MV-4-11 (cell line): ENCODE results near the gene A3GALT2.

Source experiments
- DNase-seq: peaks from one replicate; lab custom pipeline; 2025; lab: John Stamatoyannopoulos, UW

Gene A3GALT2

DNA sequence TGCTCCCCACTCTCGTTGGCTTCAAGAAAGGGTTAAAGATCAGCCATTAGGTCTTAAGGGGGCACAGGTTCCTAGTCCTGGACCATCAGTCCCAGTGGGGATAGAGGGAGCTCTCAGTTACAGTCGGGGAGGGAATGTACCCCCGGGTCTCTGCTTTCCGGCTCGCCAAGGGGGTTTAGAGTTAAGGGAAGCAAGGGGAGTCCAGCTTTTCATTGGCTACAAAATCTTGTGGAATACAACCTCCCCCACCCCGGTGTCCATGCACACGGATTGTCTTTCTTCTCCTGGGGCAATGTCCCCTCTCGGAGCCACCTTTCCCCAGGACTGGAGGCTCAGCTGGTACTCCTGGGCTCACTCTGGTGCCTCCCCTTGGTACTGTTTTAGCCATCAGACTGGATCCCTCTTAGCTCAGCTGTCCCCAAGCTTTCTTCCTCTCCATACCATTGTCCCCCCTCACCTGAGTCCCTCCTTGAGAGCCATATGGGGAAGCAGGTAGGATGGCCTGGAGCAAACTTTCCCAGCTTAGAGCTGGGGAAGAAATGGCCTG, at the start of gene A3GALT2:
TSS of gene A3GALT2 (minus strand) at position 480 of the 547 bp plus-strand sequence. CDS start at position 480, 0 bp downstream.
- DNase-seq = no peak

DNA sequence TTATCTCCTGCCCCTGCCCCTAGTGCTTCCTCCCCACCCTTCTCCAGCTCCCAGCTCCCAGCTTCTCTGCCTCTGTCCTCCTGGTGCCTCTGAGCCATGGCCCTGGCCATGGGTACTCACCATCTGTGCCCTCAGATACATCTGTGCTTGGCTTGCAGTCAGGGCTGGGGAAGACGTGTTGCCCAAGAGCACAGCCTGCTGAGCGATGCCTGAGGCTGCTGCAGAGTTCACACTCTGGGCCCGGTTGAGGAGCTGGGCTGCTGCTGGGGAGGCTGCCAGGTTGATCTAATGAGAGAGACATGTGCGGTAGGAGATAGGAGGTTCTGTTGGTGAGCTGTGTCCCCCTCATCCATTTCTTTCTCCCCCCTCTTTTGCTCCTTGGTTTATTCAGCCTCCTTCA, 49.4 kb upstream of the A3GALT2 start:
- DNase-seq = no peak

DNA sequence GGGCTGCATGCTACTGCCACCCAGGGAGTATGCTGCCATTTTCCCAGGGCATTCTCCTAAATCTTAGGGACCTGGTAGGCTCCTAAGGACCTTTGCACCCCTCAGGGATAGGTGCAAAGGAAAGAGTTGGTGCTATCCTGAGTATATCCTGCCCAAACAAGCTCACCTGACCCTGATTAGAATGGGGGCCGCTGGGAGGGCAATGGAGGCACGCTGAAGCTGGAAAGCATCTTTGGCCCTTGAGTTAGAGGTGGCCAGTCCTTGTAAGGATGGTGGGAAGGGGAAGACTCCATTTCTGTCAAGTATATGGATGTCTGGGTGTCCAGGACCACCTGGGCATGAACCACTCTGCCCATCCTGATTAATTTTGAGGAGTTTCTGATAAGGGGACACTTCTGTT, 48.9 kb upstream of the A3GALT2 start:
- no peak for DNase-seq

DNA sequence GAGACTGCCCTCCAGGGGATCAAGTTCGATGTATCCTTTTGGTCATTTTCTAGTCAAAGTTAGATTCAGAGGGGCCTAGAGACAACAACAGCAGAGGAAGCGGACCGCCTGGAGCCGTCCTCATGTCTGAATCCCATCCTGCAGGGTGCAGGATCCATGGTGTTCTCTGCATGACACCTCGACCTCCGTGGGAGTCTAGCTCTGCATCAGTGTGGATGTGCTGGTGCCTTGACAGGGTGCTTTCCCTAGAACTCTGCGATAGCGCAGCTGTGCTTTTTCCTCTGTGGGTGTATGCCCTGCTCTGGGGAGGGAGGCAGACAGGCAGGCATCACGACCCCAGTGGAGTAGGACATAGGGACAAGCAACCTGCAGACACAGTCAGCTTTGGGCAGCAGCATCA, 48.2 kb upstream of the A3GALT2 start:
- DNase-seq = no peak

DNA sequence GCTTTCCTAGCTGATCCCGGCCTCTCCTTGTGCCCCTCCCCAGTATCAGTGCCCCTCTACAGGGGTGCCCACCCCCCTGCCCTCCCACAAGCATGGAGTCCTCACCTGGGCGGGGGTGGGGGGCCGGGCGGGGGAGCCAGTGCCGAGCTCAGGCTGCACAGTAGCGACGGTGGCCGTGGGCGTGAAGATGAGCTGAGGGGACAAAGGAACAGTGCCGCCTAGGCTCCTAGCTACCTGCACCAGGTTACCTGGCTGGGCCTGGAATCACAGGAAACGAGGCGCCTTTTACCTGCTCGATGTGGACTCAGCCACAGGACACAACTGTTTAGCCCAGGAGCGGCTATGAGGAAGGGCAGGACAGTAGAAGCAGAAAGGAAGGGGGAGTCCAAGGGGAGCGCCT, 47.5 kb upstream of the A3GALT2 start:
- no peak for DNase-seq

DNA sequence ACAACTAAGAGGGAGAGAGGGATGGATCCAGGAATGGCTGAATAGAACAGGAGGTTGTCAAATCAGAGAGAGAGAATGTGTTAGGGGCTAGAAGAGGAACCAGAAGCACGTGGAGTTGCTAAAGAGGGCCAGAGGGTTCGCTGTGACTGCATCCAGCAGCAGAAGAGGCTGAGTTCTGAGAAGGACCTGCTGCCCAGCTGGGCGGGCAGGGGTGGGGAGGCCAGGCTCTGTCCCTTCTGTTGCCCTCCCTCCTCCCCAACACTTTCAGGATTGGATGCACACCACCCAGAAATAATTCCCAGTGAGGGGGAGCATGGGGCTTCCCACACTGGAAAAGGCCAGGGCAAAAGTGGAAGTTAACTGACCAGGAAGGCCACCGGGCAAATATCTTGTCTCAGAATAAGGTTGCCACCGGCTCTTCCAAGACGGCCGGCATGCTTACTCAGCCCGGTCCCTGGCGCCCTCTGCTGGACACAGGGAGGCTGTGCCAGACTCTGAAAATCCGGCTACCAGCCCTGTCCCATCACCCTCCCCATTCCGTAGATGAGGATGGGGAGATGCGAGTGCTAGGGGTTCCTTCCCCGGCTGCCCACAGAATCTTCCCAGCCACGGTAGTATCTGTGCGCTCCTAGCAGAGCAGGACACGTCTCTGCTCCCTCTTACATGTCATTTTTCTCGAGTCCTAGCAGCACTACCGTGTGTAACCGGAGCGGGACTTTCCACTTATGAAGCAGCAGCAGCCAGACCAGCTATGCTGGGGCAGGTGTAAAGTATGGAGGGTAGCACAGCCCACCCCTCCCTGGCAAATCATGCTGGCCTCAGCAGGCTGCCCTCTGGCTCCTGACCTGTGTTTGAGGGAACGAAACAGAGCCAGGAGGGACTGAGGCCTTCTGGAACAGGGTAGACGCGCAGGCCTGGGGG, 46.8 kb upstream of the A3GALT2 start:
- DNase-seq = peak; percentile 60

DNA sequence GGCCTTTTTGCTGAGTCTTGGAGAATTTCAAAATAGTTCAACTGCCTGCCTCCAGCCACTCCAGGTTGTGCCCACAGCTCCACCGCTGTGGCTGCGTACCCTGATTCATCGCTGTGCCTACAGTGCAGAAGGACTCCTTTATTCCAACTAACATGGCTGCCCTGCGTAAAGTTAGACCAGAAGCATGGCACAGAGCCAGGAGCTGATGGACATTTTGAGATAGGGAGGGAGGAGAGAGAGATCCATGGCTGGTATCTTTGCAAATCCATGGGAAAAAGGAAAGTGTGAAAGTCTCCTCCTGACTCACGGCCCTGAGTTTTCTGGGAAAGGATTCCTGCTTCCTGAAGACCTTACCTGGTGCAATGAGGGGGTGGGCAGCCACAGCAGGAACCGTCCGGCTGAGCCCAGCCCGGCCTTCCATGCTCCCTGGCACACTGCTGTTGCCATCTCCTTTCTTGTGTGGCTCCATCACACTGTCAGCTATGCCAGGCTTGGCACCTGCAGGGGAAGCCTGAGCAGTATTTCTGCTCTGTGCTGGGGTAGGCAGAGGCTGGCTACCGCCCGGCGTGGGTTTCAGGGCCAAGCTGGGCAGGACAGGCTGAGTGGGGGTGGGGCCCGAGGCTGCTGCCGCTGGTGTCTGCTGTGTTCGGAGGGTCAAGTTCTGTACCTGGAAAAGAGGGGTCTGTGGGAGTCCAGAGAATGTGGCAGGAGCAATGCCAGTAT, 46.0 kb upstream of the A3GALT2 start:
- DNase-seq = no peak

DNA sequence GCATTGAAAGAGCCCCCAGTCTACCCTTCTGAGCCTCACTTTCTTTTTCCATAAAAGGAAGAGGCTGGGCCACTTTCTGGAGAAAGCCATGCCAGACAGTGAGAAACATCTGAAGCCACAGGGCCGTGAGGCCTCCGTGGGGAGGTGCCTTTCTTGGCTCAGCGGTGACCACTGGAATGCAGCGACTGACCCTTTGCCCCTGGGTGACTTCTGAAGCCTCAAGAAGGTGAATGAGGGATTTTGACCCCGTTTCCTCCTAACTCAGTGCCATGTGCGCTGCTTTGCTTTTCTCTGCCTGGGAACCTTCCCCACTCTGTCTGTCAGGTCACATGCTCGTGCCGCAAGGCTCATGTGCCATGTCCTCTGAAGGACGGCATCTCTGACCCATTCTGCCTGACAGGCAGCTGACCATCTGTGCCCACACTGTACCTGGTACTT, 44.7 kb upstream of the A3GALT2 start:
- DNase-seq = peak; percentile 31

DNA sequence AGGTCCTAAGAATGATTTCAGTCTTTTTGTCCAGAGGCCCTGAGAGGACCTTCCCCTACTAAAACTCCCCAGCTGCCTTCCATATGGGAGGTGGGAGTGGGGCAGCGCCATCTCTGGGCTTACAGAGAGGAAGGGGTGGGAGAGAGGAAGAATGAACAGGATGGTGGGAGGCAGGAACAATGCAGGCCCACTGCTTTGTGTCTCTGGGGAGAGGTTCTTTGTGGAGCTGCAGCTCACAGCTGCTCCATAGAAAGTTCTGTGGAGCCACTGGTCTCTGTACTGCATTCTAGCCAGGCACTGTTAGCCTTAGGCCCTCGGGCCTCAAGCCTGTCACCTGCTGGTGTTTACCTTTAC, 43.6 kb upstream of the A3GALT2 start:
- no peak for DNase-seq

DNA sequence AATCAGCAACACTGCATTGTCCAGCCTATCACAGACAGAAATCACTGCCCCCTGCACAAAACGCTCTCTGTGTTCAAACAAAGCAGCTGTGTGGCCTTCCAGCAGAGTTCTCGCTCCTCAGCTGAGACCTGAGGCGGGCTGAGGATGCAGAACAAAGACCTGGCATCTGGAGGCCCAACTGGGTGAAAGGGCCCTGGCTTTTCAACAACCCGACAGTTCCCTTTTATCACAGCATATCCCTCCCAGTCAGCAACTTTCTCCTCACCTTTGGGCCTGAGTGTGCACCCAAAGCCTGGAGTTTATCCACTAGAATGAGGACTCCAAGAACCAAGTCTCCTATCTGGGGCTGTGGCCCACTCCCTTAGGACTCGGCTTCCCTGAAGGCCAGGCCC, 42.6 kb upstream of the A3GALT2 start:
- DNase-seq = no peak

DNA sequence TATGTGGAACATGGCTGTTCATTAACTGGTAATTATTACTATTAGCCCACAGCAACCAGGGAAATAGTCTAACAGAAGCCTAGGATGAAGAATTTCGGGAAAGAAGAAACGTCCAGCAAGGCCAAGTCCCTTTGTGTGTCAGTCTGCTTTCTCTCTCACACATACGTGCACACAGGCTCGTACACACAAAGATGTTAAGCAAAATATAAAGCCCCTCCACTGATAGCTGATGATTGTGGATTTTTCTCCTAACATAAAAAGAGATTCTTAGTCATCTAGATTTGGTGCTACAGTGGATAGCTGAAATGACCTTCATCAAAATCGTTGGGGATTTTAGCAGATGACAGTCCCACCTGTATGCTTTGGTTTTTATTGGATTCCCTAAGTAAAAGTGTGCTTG, 42.1 kb upstream of the A3GALT2 start:
- no peak for DNase-seq

DNA sequence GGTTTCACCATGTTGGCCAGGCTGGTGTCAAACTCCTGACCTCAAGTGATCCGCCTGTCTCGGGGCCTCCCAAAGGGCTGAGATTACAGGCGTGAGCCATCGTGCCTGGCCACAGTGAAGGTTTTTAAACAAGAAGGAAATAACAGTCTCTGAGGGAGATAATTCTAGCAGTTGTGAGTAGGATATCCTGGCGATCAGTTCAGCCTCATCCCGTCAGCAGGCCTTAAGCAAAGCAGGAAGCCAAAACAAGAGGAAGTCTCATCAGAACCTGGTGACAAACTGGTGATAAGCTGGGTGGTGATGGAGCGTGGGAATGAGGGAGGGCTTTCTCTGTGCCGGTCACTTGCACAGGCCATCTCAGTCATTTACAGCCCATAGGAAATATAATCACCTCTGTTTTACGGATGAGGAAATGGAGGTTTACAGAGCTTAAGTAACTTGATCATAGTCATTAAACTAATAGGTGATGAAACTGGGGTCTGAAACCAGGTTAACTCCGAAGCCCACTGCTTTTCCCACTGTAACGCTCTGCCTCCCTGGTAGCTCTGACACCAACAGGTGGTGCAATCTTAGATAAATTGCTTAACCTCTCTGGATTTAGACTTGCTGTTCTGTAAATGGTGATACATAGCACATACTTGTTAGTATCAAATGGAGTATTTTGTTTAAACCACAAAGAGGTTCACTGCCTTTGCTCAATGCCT, 40.8 kb upstream of the A3GALT2 start:
- peak; percentile 37 for DNase-seq

DNA sequence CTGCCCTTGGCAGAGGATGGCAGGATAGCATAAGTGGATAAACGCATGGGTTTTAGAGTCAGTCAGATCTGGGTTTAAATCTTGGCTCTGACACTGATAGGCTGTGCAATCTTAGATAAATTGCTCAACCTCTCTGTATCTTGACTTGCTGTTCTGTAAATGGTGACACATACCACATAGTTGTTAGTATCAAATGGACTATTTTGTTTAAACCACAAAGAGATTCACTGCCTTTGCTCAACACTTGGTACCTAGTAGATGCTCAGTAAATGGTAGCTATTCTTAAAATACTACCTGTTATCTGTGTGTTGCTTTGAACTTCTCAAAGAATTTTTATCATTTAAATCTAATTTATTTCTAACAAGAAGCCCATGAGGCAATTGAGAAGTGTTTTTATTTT, 39.5 kb upstream of the A3GALT2 start:
- no peak for DNase-seq

DNA sequence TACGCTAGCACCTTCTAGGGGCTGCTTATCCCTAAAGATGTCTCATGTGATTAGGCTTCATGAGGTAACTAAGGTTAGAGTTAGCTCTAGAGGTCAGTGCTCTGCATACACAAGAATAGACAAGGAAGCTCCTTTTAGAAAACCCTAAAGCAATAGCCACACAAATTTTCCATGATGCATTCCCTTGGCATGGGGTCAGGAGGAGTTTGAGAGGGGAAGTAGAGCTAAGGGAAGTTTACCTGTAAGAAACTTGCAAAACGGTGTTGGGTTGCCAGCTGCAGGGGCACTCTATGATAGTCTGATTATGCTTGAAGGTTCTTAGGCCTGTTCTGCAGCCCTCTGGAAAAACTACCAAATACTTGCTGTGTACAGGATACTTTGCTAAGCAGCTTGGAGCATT, 39.0 kb upstream of the A3GALT2 start:
- DNase-seq = no peak

DNA sequence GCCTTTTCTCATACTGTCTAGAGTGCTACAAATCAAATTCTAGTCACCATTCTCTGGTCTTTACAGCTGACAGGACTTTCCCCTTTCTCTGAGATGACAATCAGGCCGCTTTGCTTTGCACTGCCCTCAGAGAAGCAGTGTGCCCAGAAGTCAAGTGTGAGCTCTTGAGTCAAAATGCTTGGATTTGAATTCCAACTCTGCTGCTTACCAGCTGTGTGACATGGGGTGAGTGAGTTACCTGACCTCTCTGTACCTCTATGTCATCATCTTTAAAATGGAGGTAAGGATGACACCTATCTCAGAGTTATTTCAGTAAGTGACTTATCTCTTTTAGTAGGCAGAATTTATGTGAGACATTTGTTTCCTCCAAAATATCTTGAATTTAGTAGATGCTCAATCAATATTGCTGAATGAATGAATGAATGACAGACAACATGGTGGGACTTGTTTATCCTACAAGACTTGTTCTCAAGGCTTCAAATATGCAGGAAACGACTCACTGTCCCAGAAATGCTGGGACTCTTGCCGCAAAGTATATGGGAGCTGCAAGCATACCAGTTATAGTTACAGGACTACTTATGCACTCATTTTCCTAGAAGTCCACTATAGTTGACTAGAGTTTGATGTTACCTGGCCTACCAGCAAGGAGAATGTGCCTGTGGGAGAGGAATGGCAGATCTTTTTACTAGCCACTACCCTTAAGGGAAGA, 38.1 kb upstream of the A3GALT2 start:
- DNase-seq = no peak

DNA sequence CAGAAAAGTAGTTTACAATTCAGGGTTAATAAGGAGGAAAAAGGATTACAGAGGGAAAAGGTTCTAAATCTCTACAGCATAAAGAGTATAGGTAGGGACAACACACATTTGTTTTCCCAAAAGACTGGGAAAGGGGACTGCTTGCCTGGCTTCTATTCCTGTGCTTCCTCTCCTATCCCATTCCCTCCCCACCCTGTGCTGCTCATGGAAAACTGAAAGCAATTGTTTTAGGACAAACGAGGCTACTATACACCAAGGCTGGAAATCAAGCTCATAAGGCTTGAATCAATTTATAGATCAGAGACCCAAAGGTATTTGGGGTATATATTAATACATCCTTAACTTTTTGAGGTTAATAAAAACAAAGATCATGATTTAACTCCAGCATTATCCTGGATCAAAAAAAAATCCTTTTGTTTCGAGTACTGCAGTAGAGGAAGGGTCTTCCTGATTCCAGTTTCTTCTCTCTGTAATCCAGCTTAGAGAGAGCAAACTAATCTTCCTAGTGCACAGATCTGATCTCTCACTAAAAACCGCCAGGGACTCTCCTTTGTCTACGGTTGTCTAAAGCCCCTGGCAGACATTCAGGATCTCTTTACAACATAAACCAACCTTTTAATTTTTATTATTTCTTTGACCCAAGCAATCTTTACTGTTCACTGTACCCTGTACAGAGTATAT, 37.4 kb upstream of the A3GALT2 start:
- DNase-seq = no peak

DNA sequence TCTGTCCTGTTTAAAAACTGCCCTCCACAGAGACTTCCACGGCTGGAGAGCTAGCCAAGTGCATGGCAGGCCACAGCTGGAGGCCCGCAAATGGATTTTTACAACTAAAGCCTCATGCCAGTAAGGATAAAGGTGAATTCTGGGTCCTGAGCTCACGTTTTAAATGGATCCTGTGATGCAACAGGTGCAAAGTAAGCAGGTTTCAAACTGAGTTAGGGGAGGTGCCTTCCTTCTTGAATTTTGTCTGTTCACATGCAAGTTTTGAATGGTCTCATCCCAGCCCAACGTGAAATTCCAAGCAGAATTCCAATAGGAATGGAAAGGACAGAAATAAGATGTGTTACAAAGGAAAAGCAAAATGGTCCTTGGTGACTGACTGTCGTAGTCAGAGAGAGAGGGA, 36.2 kb upstream of the A3GALT2 start:
- DNase-seq = no peak

DNA sequence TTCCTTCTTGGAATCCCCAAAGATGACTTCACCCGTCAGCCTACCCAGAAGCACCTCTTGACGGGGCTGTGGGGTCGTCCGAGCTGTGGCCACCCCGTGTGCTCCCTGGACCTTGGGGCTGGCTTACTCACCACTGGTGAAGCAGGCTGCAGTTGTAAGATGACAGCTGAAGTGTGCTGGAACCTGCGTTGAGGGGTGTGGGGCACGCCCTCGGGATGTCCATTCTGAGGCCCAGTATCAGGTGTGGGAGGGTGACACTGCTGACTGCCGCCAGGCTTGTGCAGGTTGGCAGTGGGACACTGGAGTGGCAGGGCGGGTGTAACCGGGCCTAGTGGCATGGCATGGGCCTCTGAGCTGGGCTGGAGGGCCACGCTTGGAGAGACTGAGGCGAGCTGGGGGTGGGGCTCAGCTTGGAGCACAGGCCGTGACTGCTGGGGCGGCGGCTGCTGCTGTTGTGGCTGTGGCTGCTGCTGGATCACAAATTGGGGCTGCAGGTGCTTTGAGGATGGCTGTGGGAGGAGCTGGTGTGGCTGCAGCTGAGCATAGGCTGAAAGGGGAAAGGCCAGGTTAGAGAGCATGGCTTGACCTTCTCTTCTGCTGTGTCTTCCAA, 33.9 kb upstream of the A3GALT2 start:
- no peak for DNase-seq

DNA sequence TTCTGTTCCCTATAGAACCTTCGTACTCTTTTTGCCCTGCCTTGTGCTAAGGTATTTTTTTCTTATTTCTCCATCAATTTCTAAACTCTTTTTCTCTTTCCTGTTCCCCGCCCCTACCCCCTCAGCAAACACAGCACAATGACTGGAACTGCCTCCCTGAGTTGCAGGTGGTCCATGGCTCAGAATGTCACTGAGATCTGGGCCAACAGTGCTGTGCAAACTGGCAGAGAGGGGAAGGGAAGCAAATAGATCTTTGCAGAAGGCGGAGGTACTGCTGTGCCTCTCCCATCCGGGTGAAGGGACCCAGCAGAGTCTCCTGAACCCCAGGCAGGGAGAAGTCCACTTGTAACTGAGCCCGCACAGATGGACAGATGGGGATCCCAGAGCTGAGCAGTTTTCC, 32.6 kb upstream of the A3GALT2 start:
- no peak for DNase-seq

DNA sequence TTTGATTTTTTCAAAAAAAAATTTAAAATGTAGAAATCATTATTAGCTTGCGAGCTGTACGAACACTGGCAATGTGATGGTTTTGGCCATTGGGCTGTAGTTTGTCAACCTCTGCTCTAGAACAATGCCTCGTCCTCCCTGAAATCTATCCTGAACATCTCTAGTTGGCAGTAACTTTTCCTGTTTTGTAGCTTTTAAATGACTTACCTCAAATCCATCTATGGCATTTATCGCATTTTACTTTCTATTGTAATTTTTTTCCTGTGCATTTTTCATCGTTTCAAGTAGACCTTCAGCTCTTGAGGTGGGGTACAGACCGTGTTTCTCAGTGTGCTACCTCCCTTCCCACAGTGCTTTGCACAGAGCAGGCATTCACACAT, 30.4 kb upstream of the A3GALT2 start:
- no peak for DNase-seq
